OCI-LY7 (cell line): ENCODE measurements around the gene SLBP. TPM values are rescaled to one million over a fixed set of nuclear protein-coding genes. Genes with fewer than 3 reads are reported as not detected.

Experiments used
- BruUV-seq: library from RNA; stranded (reverse); fragments of 400-500 nt; replicated peaks from 2 replicates; lab custom pipeline; 2021; lab: Mats Ljungman, UMichigan
- CTCF ChIA-PET: fragments of 300-600 bp; sonication (Branson Sonifier 250); formaldehyde crosslinking; loops from one replicate; lab custom pipeline; 2022; ENCODE audit warnings: antibody characterized with exemption; ENCODE audit not compliant: unreplicated experiment; lab: Charles Lee
- POLR2A ChIA-PET: fragments of 300-600 bp; sonication (Branson Sonifier 250); formaldehyde crosslinking; loops from one replicate; lab custom pipeline; 2022; ENCODE audit warnings: antibody characterized with exemption; lab: Charles Lee
- DNase-seq: peaks from one replicate; pipeline ENCODE4 v3.0.0-alpha.2; 2015; ENCODE audit warnings: low spot score
- H2AFZ ChIP-seq: fragments of 200-600 bp; sonication (generic), shearing (Covaris generic); 2 replicates; pipeline ENCODE4 v1.6.1; 2014; ENCODE audit warnings: mild to moderate bottlenecking, antibody characterized with exemption, low read length, moderate library complexity
- H3K27ac ChIP-seq: fragments of 200-600 bp; sonication (generic); 2 replicates; pipeline ENCODE4 v1.5.1; 2014; ENCODE audit warnings: mixed run types, low read depth, mild to moderate bottlenecking, moderate library complexity, low read length, inconsistent platforms; ENCODE audit not compliant: poor library complexity, severe bottlenecking
- H3K36me3 ChIP-seq: fragments of 200-600 bp; sonication (generic); 2 replicates; pipeline ENCODE4 v1.6.1; 2014; ENCODE audit warnings: mild to moderate bottlenecking, antibody characterized with exemption, low read length, moderate library complexity, mixed read lengths; ENCODE audit not compliant: insufficient read depth
- H3K4me1 ChIP-seq: fragments of 200-600 bp; sonication (generic); 2 replicates; pipeline ENCODE4 v1.5.1; 2014; ENCODE audit warnings: mild to moderate bottlenecking, low read length; ENCODE audit not compliant: insufficient read depth, poor library complexity, severe bottlenecking
- H3K4me2 ChIP-seq: fragments of 200-600 bp; sonication (generic); 2 replicates; pipeline ENCODE4 v1.6.1; 2014; ENCODE audit warnings: mild to moderate bottlenecking, low read length
- H3K4me3 ChIP-seq: fragments of 200-600 bp; sonication (generic); 2 replicates; pipeline ENCODE4 v1.5.1; 2014; ENCODE audit warnings: mild to moderate bottlenecking, low read depth, low read length; ENCODE audit not compliant: poor library complexity, severe bottlenecking
- H3K79me2 ChIP-seq: fragments of 200-600 bp; sonication (generic); 2 replicates; pipeline ENCODE4 v1.6.1; 2016; ENCODE audit warnings: low read depth, mild to moderate bottlenecking, low read length, moderate library complexity, mixed read lengths; ENCODE audit not compliant: insufficient read depth
- H3K9me2 ChIP-seq: fragments of 200-600 bp; sonication (generic); 2 replicates; pipeline ENCODE4 v1.6.1; 2016; ENCODE audit warnings: mild to moderate bottlenecking, low read length, mixed read lengths; ENCODE audit not compliant: insufficient read depth
- H3K9me3 ChIP-seq: fragments of 200-600 bp; sonication (generic); 2 replicates; pipeline ENCODE4 v1.6.1; 2014; ENCODE audit warnings: mild to moderate bottlenecking, mixed run types, low read length, mixed read lengths
- H4K20me1 ChIP-seq: fragments of 200-600 bp; sonication (generic); 2 replicates; pipeline ENCODE4 v1.6.1; 2014; ENCODE audit warnings: mild to moderate bottlenecking, antibody characterized with exemption, low read length, moderate library complexity, mixed read lengths; ENCODE audit not compliant: insufficient read depth
- EZH2phosphoT487 ChIP-seq: fragments of 200-600 bp; sonication (generic); IDR thresholded peaks from 2 replicates; pipeline ENCODE4 v1.6.1; 2018; ENCODE audit warnings: low read depth, borderline replicate concordance, mild to moderate bottlenecking, mixed run types, antibody characterized with exemption, low read length, moderate library complexity, mixed read lengths
- intact Hi-C: fragments of 100-400 bp; cut with micrococcal nuclease; formaldehyde crosslinking; loops from one replicate; pipeline ENCODE4 v1.10.0; 2022; ENCODE audit not compliant: unreplicated experiment
- total RNA-seq, 2 experiments: library from RNA; depleted of rRNA in 1 of 2; stranded (reverse); fragments of >200 nt in 1 of 2; shearing (Covaris generic) in 1 of 2; gene quantifications; 2 replicates each; pipeline ENCODE4 v1.2.3, GENCODE V29; 2014 to 2022
- TF ChIP-seq, protein P1 (sequence below): fragments of 200-600 bp; sonication (generic); conservative IDR thresholded peaks from 2 replicates; pipeline ENCODE4 v1.5.1; 2014; ENCODE audit warnings: mild to moderate bottlenecking, antibody characterized with exemption, low read length, moderate library complexity, mixed read lengths

Gene SLBP
- total RNA-seq, 2 experiments from 2014 or later: 159 to 196 TPM

DNA sequence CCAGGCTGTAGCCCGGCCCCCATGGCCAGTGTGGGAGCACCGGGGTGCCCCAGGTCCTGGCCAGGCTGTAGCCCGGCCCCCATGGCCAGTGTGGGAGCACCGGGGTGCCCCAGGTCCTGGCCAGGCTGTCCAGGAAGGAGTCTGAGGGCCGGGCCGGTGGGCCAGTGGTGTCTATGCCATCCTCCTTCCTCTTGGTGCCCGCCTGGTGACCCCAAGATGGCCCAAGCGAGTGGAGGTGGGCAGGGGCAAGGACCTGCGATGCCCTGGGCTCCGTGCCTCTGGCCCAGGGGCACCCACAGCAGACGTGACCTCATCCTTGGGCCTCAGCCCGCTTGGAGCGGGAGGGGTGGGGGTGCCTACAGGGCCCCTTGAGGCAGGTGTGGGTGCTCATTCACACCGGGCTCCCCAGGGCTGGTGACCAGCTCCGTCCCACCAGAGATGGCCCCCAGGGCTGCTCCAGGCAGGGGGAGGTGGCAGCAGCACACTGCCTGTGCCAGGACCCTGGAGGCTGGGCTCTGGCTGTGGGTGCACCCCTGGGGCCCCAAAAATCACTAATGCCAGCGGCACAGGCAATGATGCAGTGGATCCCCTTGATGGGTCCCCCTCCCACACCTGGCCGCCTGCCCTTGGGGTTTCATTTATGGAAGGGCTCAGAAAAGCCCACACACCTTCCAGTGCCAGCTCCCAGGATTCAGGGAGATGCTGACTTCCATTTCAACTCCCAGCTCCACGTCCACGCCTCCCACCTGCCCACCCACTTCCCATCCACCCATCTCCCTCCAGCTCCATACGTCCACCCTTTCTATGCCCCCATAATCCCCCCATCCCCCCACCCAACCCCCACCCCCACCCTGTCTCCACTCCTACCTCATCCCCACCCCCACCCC lies 45.0 kb upstream of the SLBP start:
- DNase-seq: no peak
- TF ChIP-seq, protein P1, sequence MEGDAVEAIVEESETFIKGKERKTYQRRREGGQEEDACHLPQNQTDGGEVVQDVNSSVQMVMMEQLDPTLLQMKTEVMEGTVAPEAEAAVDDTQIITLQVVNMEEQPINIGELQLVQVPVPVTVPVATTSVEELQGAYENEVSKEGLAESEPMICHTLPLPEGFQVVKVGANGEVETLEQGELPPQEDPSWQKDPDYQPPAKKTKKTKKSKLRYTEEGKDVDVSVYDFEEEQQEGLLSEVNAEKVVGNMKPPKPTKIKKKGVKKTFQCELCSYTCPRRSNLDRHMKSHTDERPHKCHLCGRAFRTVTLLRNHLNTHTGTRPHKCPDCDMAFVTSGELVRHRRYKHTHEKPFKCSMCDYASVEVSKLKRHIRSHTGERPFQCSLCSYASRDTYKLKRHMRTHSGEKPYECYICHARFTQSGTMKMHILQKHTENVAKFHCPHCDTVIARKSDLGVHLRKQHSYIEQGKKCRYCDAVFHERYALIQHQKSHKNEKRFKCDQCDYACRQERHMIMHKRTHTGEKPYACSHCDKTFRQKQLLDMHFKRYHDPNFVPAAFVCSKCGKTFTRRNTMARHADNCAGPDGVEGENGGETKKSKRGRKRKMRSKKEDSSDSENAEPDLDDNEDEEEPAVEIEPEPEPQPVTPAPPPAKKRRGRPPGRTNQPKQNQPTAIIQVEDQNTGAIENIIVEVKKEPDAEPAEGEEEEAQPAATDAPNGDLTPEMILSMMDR: no peak
- TF ChIP-seq EZH2phosphoT487: no peak
- Histone ChIP-seq H3K4me2 (no peak overlapping the region), H3K27ac (no peak overlapping the region), H2AFZ (no peak overlapping the region), H3K9me2 (no peaks in the 10 kb centered on the region), H4K20me1 (no peaks in the 10 kb centered on the region), H3K4me3 (no peak overlapping the region), H3K4me1 (no peaks in the 10 kb centered on the region), H3K79me2 (no peaks in the 10 kb centered on the region), H3K36me3 (no peaks in the 10 kb centered on the region), H3K9me3 (no peaks in the 10 kb centered on the region)
- BruUV-seq: no TSS peak
- intact Hi-C loops: no loop called here
- ChIA-PET CTCF (no interaction called here), POLR2A (no interaction called here)

DNA sequence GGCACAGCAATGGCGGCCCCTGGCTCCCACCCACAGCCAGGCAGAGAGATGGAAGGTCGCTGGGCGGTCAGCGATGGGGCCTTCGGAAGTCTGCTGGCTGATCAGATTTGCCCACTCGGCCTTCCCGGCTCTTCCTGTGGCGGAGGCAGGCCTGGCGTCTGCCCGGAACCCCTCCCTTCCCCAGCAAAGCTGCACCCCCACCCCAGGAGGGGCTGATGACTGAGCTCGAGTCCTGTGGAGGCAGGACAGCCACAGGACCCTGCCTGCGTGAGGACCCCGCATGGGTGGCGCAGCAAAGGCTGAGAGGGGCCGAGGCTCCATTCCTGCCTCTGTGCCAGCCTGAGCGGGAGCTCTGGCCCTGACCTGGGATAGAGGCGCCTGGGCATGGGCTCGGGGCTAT lies 44.0 kb upstream of the SLBP start:
- no peak overlapping the region for H3K4me2 ChIP-seq
- no TSS peak for BruUV-seq
- no peaks in the 10 kb centered on the region for H3K4me1 ChIP-seq
- no peaks in the 10 kb centered on the region for H3K79me2 ChIP-seq
- no peaks in the 10 kb centered on the region for H4K20me1 ChIP-seq
- intact Hi-C loops: no loop called here
- no peak overlapping the region for H3K27ac ChIP-seq
- no peak for DNase-seq
- ChIA-PET CTCF (no interaction called here), POLR2A (interaction anchor here (0.7 kb wide), 1 partner anchor 92 kb away, joined by 3 read pairs; no protein-coding TSS in a partner anchor)
- no peak overlapping the region for H2AFZ ChIP-seq
- H3K4me3 ChIP-seq: no peak overlapping the region
- no peaks in the 10 kb centered on the region for H3K36me3 ChIP-seq
- H3K9me3 ChIP-seq: no peaks in the 10 kb centered on the region
- TF ChIP-seq EZH2phosphoT487: no peak
- TF ChIP-seq, protein P1: no peak
- no peaks in the 10 kb centered on the region for H3K9me2 ChIP-seq

DNA sequence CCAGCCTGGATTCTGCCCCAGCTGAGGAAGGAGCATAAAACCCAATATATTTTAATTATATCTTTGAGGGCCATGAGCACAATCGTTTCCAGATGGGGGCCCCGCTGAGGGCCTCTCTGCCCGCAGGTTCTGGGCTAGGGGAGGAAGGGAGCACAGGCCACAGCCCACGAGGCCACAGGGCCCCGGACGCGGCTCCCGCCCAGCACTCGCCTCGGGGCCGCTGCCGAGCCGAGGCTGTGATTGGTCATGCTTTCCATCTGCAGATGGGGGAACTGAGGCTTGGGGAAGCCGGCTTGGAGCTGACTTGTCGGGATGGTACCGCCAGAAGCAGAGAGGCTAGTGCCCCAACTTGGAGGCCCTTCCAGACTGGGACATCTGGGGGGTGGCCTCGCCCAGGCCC lies 43.2 kb upstream of the SLBP start:
- no peak for TF ChIP-seq EZH2phosphoT487
- TF ChIP-seq, protein P1: no peak
- no peak for DNase-seq
- H4K20me1 ChIP-seq: no peaks in the 10 kb centered on the region
- H3K9me2 ChIP-seq: no peaks in the 10 kb centered on the region
- H3K36me3 ChIP-seq: no peaks in the 10 kb centered on the region
- ChIA-PET CTCF (no interaction called here), POLR2A (no interaction called here)
- H3K79me2 ChIP-seq: no peaks in the 10 kb centered on the region
- no peak overlapping the region for H2AFZ ChIP-seq
- no TSS peak for BruUV-seq
- intact Hi-C loops: no loop called here
- no peak overlapping the region for H3K4me2 ChIP-seq
- no peaks in the 10 kb centered on the region for H3K4me1 ChIP-seq
- H3K27ac ChIP-seq: no peak overlapping the region
- no peak overlapping the region for H3K4me3 ChIP-seq
- H3K9me3 ChIP-seq: no peaks in the 10 kb centered on the region
